ENCODE measurements around the gene RXFP2.

Gene RXFP2

GRCh38 chr13:31739226-31739625 is at the start of gene RXFP2:
RXFP2 (plus strand) TSS chr13:31739526; CDS start chr13:31739613, 87 bp downstream.
- DNase-seq = no peak

- DNase-seq = no peak
Measured at GRCh38 chr13:31697290-31697689, 42.0 kb upstream of the RXFP2 start.

GRCh38 chr13:31699650-31700049 is 39.7 kb upstream of the RXFP2 start:
- no peak for DNase-seq

GRCh38 chr13:31703780-31704179 is 35.5 kb upstream of the RXFP2 start:
- DNase-seq = no peak

- no peak for DNase-seq
Measured at GRCh38 chr13:31706105-31706504, 33.2 kb upstream of the RXFP2 start.

- DNase-seq = no peak
Measured at GRCh38 chr13:31717583-31717982, 21.7 kb upstream of the RXFP2 start.

- no peak for DNase-seq
Measured at GRCh38 chr13:31719214-31719613, 20.1 kb upstream of the RXFP2 start.

- peak; percentile 73 for DNase-seq
Measured at GRCh38 chr13:31722673-31723072, 16.7 kb upstream of the RXFP2 start.

GRCh38 chr13:31725841-31726240 is 13.5 kb upstream of the RXFP2 start:
- no peak for DNase-seq

- DNase-seq = no peak
Measured at GRCh38 chr13:31731921-31732320, 7.4 kb upstream of the RXFP2 start.

- DNase-seq = no peak
Measured at GRCh38 chr13:31733066-31733465, 6.3 kb upstream of the RXFP2 start.

GRCh38 chr13:31733647-31734046 is 5.7 kb upstream of the RXFP2 start:
- DNase-seq = no peak

- DNase-seq = peak; percentile 55
Measured at GRCh38 chr13:31742097-31742734, 2.9 kb downstream of the RXFP2 start.

GRCh38 chr13:31747291-31747690 is 8.0 kb downstream of the RXFP2 start:
- DNase-seq = no peak

- no peak for DNase-seq
Measured at GRCh38 chr13:31747966-31748365, 8.6 kb downstream of the RXFP2 start.

- no peak for DNase-seq
Measured at GRCh38 chr13:31749929-31750328, 10.6 kb downstream of the RXFP2 start.

GRCh38 chr13:31755211-31755610 is 15.9 kb downstream of the RXFP2 start:
- DNase-seq = no peak

- no peak for DNase-seq
Measured at GRCh38 chr13:31755803-31756212, 16.5 kb downstream of the RXFP2 start.

GRCh38 chr13:31756346-31756745 is 17.0 kb downstream of the RXFP2 start:
- DNase-seq = no peak

- no peak for DNase-seq
Measured at GRCh38 chr13:31761951-31762350, 22.6 kb downstream of the RXFP2 start.

- DNase-seq = no peak
Measured at GRCh38 chr13:31764556-31764955, 25.2 kb downstream of the RXFP2 start.

GRCh38 chr13:31765138-31765785 is 25.9 kb downstream of the RXFP2 start:
- DNase-seq = no peak

GRCh38 chr13:31767175-31767900 is 28.0 kb downstream of the RXFP2 start:
- no peak for DNase-seq

GRCh38 chr13:31768351-31768750 is 29.0 kb downstream of the RXFP2 start:
- no peak for DNase-seq

Measured in NCI-H345 (cell line).